ENCODE data around the gene INSYN2B. TPM values are rescaled to one million over a fixed set of nuclear protein-coding genes. Genes with fewer than 3 reads are reported as not detected.
A peak's percentile ranks its signal among the peaks of the same experiment; 100 is the strongest.

The INSYN2B gene
- not detected in 2 replicates for total RNA-seq (2014; rRNA removed; shearing (Covaris generic))

DNA sequence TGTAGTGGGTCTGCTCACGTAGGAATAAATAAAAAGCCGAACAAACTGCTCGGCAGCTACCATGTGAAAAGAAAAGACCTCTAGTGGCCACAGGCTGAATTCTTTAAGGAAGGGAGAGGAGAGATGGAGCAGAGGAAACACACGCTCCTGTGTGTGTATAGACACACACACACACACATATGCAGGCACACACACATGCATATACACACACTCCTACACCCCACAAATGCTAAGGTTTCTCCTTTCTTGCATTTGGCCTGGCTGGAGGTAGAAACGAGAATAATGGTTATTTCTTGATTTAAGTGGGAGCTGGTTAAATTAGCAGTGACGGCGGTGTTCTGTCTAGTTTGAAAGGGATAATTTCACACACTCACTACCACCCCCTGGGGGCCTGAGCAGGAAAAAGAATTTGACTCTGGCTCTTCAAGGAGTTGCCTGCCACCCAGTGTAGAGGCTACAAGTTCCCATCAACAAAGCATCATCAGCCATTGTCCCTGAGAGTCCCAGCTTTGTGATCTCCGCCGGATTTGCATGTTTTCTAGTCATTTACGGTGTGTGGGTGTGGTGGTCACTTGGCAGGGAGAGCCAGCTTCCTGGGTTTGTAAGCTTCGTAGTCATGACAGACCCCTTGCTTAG lies at the start of gene INSYN2B:
Gene INSYN2B, minus strand, starts transcription at position 78 of the 636 bp plus-strand sequence. CDS start 96,597 bp downstream, outside the sequence.
- DNase-seq (ENCODE audit: low spot score): peak; percentile 78
- in situ Hi-C loops (cut with HindIII; ENCODE audit: low sequenced_read_pairs): no loop called here

GRCh38 chr5:170028124-170028523 lies 47.8 kb upstream of the INSYN2B start:
- in situ Hi-C loops (cut with HindIII; ENCODE audit: low sequenced_read_pairs): no loop called here
- DNase-seq (ENCODE audit: low spot score): no peak

GRCh38 chr5:170025853-170026252 lies 45.6 kb upstream of the INSYN2B start:
- no peak for DNase-seq (ENCODE audit: low spot score)
- in situ Hi-C loops (cut with HindIII; ENCODE audit: low sequenced_read_pairs): no loop called here

DNA sequence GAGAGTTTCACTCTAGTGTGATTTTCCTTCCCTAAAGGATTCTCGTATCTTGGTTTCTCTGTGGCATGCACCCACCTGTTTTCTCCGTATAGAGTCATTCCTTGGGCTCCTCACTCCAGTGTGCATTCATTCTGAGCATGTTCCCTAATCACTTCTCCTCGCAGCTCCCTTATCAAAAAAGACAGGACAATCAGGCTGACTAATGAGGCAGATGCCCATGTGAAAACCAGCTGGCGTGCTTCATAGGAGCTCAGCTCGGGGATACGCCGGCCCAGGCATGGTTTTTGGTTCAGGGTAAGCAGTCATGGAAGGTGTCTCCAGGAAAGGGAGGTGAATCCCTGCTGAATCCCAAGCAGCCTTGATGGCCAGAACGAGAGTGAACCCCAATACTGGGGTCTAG lies 41.2 kb upstream of the INSYN2B start:
- no peak for DNase-seq (ENCODE audit: low spot score)
- in situ Hi-C loops (cut with HindIII; ENCODE audit: low sequenced_read_pairs): no loop called here

DNA sequence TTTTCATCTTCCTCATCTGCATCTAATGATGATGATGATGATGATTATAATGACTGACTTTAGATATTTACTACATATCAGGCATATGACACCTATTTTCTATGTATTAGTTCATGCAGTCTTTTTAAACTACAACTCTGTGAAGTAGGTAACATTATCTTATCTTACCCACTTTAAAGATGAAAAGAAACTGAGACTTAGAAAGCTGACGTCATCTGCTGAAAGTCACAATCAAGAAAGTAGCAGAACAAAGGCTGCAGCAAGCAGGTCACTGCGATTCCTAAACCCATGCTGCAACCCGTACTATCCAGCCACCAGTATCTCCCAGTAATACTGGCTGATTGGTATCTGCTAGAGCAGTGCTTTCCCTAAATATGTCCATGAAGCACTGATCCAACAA lies 40.1 kb upstream of the INSYN2B start:
- in situ Hi-C loops (cut with HindIII; ENCODE audit: low sequenced_read_pairs): no loop called here

DNA sequence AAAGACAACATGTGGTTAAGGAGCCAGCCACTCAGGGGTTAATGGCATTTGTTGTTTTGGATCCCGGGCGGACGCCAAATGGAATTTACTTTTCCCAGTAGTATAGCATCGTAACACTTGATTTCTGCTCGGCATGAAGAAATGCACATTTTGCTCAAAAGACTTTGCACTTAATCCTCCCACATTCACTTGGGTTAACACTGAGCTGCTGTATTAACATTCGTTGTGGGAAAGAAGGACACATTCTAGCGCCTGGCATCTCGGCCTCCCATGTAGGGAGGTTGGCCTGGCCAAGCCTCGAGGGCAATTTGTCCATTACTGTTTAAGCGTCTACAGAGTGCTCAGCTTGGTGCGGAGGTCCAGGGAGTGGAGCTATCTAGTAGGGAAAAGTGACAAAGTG lies 32.3 kb upstream of the INSYN2B start:
- in situ Hi-C loops (cut with HindIII; ENCODE audit: low sequenced_read_pairs): no loop called here
- DNase-seq (ENCODE audit: low spot score): no peak

More for the DNA sequence above, 40.1 kb upstream of the INSYN2B start:
- DNase-seq (ENCODE audit: low spot score): no peak

- DNase-seq (ENCODE audit: low spot score): no peak
- in situ Hi-C loops (cut with HindIII; ENCODE audit: low sequenced_read_pairs): no loop called here
Observed at GRCh38 chr5:170011751-170012150, 31.5 kb upstream of the INSYN2B start.

DNA sequence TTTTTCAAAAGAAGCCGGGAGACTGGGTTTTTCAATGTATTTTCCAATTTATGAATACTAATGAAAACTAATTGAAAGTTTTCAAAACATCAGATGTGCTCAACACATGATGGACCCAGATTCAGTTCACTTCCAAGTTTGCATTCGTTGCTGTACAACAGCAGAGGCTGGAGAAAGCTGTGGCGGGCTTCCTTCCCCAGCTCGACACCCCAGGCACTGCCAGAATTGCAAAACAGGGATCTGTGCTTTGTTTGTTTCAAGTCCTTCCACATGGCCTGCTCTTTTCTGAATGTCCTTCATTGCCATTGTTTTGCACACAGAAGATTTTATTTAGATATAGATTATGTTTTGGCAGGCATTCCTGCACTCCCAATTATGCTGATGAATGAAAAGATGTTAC lies 30.3 kb upstream of the INSYN2B start:
- no peak for DNase-seq (ENCODE audit: low spot score)
- in situ Hi-C loops (cut with HindIII; ENCODE audit: low sequenced_read_pairs): no loop called here

DNA sequence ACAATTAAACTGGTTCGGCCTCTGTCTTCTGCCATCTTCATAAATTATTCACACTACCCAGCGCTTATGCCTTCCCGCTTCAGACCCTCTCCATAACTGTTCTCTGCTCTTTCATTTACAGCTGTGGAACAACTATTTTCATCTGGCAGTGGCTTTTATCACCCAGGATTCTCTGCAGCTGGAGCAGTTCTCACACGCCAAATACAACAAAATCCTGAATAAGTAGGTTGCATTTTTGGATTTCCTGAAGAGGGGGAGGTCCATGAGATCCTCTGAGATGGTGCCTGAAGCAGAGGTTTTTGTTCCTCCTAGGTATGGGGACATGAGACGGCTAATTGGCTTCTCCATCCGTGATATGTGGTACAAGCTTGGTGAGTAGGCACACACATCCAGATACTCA lies 28.1 kb upstream of the INSYN2B start:
- DNase-seq (ENCODE audit: low spot score): no peak
- in situ Hi-C loops (cut with HindIII; ENCODE audit: low sequenced_read_pairs): no loop called here

GRCh38 chr5:170006021-170006420 lies 25.7 kb upstream of the INSYN2B start:
- no peak for DNase-seq (ENCODE audit: low spot score)
- in situ Hi-C loops (cut with HindIII; ENCODE audit: low sequenced_read_pairs): no loop called here

DNA sequence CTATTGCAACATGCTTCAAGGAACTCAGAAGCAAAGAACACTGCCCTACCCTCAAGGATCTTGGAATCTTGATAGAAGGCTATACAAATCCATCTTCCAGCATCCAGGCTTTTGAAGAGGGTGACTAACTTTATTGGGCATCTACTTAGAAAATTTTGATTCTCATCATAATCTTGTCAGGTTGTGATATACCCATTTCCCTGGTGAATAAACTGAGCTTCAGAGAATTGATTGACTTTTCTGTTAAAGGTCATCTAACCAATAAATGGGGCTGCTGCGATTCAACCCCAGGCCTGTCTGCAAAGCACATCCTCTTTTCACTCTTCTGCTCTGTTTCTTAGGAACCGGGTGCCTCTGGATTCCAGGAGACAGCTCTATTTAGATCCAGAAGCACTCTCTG lies 19.9 kb upstream of the INSYN2B start:
- in situ Hi-C loops (cut with HindIII; ENCODE audit: low sequenced_read_pairs): no loop called here
- DNase-seq (ENCODE audit: low spot score): no peak

GRCh38 chr5:169999621-170000020 lies 19.3 kb upstream of the INSYN2B start:
- DNase-seq (ENCODE audit: low spot score): no peak
- in situ Hi-C loops (cut with HindIII; ENCODE audit: low sequenced_read_pairs): no loop called here

- in situ Hi-C loops (cut with HindIII; ENCODE audit: low sequenced_read_pairs): no loop called here
- no peak for DNase-seq (ENCODE audit: low spot score)
Observed at GRCh38 chr5:169997798-169998197, 17.5 kb upstream of the INSYN2B start.

DNA sequence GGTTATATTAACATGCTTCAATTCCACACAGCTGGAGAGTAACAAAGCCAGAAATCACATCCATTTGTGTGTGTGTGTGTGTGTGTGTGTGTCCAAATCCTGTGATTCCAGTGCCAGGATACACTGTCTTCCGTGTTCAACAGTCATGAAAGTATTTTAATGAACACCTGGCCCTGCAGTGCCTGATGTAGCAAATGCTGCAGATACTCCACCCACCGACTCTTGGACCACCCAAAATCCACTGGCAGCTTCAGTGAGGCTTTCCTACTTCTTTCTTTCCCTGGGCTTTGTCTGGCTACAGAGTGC lies 13.1 kb upstream of the INSYN2B start:
- in situ Hi-C loops (cut with HindIII; ENCODE audit: low sequenced_read_pairs): no loop called here

DNA sequence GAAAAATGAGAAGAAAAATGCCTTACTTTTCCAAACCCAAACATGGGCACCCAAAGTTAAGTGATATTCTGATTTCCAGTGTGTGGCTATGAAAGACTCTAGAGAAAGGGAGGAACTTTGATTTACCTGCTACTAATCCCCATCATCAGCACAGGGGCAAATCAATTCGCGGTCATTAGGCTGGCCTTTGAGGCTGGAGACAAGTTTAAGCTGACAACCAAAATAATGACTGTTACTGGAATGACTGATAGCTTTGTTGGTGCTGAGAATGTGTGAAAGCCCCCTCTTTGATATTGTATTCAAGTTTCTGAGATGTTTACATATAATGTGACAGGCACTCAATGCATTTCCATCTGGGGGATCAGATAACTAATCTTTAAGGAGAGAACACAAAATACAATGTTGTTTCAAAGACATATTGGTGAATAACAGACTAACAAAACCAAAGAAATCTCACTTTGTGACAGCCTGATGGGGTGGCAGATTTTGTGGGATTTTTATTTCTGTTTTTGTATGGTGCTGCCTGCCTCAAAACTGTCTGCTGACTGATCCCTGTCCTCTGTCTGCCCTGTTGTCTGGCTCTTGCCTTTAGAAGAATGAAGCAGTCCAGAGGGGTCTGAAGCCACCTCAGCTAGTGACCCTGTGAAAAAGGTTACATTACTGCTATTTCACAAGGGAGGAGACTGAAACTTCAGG lies 12.6 kb upstream of the INSYN2B start:
- in situ Hi-C loops (cut with HindIII; ENCODE audit: low sequenced_read_pairs): no loop called here
- no peak for DNase-seq (ENCODE audit: low spot score)

More for the DNA sequence above, 13.1 kb upstream of the INSYN2B start:
- no peak for DNase-seq (ENCODE audit: low spot score)

DNA sequence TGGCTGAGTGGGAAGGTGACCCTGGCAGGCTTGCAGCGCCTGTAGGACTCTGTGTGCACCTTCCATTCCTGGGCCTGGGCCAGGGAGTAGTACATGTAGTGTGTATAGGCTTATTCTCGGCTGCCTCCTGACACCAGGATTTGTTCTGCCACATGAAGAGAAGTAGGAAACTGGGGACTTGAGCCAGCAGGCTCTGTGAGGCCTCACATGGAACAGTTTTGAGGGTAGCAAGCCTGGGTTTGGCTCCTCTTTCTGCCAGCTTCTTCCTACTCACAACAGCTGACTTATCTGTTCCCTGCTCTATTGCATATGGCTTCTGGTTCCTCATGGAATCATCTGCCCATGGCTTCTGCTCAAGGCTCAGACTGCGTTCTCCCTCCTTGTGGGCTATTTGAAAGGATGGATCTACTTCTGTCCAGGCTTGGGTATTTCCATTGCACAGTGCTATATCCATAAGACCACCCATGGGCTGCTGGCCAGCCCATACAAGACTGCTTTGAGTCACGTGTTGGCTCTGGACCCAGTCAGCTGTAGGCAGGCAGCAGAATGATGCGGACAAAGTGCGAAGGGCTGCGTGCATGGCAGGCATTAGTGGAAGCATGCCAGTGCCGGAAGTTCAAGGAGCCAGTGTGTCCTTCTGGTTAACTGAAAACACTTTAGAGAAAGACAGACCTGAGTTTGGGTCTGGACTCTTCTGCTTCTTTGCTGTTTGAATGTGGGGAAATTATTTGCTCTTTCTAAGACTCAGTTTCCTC lies 11.0 kb upstream of the INSYN2B start:
- in situ Hi-C loops (cut with HindIII; ENCODE audit: low sequenced_read_pairs): no loop called here
- DNase-seq (ENCODE audit: low spot score): no peak

DNA sequence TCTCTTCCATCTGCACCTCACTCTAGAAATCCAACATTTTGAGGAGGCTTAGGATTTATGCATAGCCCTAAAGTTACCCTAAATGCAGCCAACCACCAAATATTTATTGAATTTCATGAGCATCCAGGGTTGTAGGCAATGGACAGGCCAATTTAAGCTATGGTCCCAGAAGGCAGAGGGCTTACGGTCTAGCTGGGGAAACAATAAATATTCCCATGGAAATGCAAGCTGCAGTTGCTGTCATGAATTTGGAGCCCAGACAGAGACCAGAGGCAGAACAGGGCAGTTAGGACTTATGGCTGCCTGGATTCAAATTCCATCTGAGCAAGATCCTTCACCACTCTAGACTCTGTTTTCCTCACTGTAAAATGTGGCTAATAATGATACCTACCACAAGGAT lies 9.1 kb upstream of the INSYN2B start:
- no peak for DNase-seq (ENCODE audit: low spot score)
- in situ Hi-C loops (cut with HindIII; ENCODE audit: low sequenced_read_pairs): no loop called here

- in situ Hi-C loops (cut with HindIII; ENCODE audit: low sequenced_read_pairs): no loop called here
- DNase-seq (ENCODE audit: low spot score): no peak
Observed at GRCh38 chr5:169988947-169989346, 8.7 kb upstream of the INSYN2B start.

- in situ Hi-C loops (cut with HindIII; ENCODE audit: low sequenced_read_pairs): no loop called here
- no peak for DNase-seq (ENCODE audit: low spot score)
Observed at GRCh38 chr5:169988206-169988605, 7.9 kb upstream of the INSYN2B start.

GRCh38 chr5:169979871-169980270 lies 424 bp downstream of the INSYN2B start:
- in situ Hi-C loops (cut with HindIII; ENCODE audit: low sequenced_read_pairs): no loop called here

More at GRCh38 chr5:169979871-169980270, 424 bp downstream of the INSYN2B start:
- no peak for DNase-seq (ENCODE audit: low spot score)
